ENCODE results near the gene NKX1-1. TPM values are rescaled to one million over a fixed set of nuclear protein-coding genes. Genes with fewer than 3 reads are reported as not detected.

NKX1-1 gene
- not detected in 2 replicates for total RNA-seq

DNA sequence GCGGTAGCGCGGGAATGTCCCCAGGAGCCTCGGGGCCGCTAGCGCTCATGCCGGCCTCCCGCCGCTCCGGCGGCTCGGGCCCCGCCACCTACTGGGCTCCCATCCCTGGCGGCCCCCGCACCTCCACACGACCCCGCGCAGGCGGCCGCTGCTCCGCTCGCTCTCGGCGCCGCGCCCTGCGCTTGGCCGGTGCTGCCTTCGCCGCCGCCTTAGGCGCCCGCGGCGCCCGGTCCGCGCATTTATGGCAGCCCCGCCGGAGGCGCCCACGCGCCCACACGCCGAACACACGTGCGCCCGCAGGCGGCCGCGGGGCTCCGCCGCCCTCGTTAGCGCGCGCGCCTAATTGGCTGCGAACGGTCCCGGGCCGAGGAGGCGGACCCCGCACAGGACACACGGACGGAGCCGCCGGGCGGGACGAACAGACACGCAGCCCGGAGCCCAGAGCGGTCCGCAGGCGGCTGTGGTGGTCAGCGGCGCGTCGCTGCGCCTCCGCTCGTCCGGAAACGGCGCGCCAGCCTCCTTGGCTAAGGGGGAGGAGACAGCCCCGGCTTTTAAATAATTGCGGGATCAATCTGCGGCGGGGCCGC, at the start of gene NKX1-1:
Gene NKX1-1, minus strand, starts transcription at position 49 of the 587 bp plus-strand sequence. Its CDS starts 0 bp downstream, at position 49.

Other genes starting within 250 kb of the NKX1-1 start
- gene SPON2, start 233.9 kb downstream of the NKX1-1 start, total RNA-seq, result 226 and 238 TPM in 2 replicates
- 316 and 395 TPM in 2 replicates for gene CTBP1, start 157.3 kb downstream of the NKX1-1 start, total RNA-seq
- 66.8 and 68.5 TPM in 2 replicates for gene MAEA, start 116.6 kb downstream of the NKX1-1 start, total RNA-seq
- gene UVSSA, start 59.2 kb downstream of the NKX1-1 start, total RNA-seq, result 16.6 and 36.3 TPM in 2 replicates

All from hair follicle dermal papilla cell (primary cell).